ENCODE data around the gene ZCCHC9. TPM values are rescaled to one million over a fixed set of nuclear protein-coding genes. Genes with fewer than 3 reads are reported as not detected.

Gene ZCCHC9
- polyA plus RNA-seq, 1 of the 3 experiments (the other 2 are of a cell fraction), result 13.2 TPM

GRCh38 chr5:81316571-81316970 is 15.2 kb downstream of the ZCCHC9 start:
- 85% methylated on average over 2 of the region's 2 CpGs for WGBS (ENCODE audit: low lambda C conversion rate)
- Histone ChIP-seq H2AFZ (ENCODE audit: low read depth) (no peak overlapping the region), H3K9me2 (no peaks in the 10 kb centered on the region), H3K4me1 (ENCODE audit: control insufficient read depth in 1 of 2, insufficient read depth in 2 of 2, low read depth in 1 of 2, low read length in 1 of 2) (no peaks in the 10 kb centered on the region), H3K9me3 (no peaks in the 10 kb centered on the region), H3K4me2 (no peak overlapping the region), H3K4me3 (ENCODE audit: low read depth in 2 of 2, low read length in 1 of 2) (no peak overlapping the region), H3K9ac (no peak overlapping the region), H3K27ac (ENCODE audit: low read depth in 2 of 2, low read length in 1 of 2) (no peak overlapping the region), H4K20me1 (ENCODE audit: insufficient read depth) (no peaks in the 10 kb centered on the region), H3F3A (replicated peaks; ENCODE audit: insufficient read depth) (peaks cover 7% of the 10 kb centered on the region), H3K27me3 (ENCODE audit: insufficient read depth) (no peaks in the 10 kb centered on the region), H3K79me2 (ENCODE audit: insufficient read depth) (no peaks in the 10 kb centered on the region), H3K36me3 (replicated peaks in 1 of 2; ENCODE audit: control insufficient read depth in 1 of 2, insufficient read depth in 2 of 2, low read length in 1 of 2) (peaks cover 23 to 26% of the 10 kb centered on the region in 2 experiments)
- CTCF ChIA-PET, result no interaction called here
- no peak for TF ChIP-seq CTCF (IDR thresholded peaks at IDR 0.05)
- TF ChIP-seq, protein P1, sequence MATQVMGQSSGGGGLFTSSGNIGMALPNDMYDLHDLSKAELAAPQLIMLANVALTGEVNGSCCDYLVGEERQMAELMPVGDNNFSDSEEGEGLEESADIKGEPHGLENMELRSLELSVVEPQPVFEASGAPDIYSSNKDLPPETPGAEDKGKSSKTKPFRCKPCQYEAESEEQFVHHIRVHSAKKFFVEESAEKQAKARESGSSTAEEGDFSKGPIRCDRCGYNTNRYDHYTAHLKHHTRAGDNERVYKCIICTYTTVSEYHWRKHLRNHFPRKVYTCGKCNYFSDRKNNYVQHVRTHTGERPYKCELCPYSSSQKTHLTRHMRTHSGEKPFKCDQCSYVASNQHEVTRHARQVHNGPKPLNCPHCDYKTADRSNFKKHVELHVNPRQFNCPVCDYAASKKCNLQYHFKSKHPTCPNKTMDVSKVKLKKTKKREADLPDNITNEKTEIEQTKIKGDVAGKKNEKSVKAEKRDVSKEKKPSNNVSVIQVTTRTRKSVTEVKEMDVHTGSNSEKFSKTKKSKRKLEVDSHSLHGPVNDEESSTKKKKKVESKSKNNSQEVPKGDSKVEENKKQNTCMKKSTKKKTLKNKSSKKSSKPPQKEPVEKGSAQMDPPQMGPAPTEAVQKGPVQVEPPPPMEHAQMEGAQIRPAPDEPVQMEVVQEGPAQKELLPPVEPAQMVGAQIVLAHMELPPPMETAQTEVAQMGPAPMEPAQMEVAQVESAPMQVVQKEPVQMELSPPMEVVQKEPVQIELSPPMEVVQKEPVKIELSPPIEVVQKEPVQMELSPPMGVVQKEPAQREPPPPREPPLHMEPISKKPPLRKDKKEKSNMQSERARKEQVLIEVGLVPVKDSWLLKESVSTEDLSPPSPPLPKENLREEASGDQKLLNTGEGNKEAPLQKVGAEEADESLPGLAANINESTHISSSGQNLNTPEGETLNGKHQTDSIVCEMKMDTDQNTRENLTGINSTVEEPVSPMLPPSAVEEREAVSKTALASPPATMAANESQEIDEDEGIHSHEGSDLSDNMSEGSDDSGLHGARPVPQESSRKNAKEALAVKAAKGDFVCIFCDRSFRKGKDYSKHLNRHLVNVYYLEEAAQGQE (IDR thresholded peaks at IDR 0.05; ENCODE audit: low read depth, low read length), result no peak
- no peak for TF ChIP-seq FOXJ3 (CRISPR knock-in tag; IDR thresholded peaks at IDR 0.05)
- TF ChIP-seq EP300 (IDR thresholded peaks at IDR 0.05; ENCODE audit: borderline replicate concordance in 1 of 2, low read depth in 1 of 2, low read length in 1 of 2), result no peak
- no peak for TF ChIP-seq GABPA (IDR thresholded peaks at IDR 0.05; ENCODE audit: low read depth)
- no peak for TF ChIP-seq POLR2AphosphoS5 (IDR thresholded peaks at IDR 0.05; ENCODE audit: low read depth, low read length)
- TF ChIP-seq JUND (IDR thresholded peaks at IDR 0.05), result no peak
- TF ChIP-seq TCF12 (IDR thresholded peaks at IDR 0.05), result no peak
- no peak for TF ChIP-seq FOSL2 (IDR thresholded peaks at IDR 0.05; ENCODE audit: borderline replicate concordance, low read depth)
- TF ChIP-seq SMC3 (IDR thresholded peaks at IDR 0.05; ENCODE audit: low read depth, low read length), result no peak
- TF ChIP-seq RCOR1 (IDR thresholded peaks at IDR 0.05; ENCODE audit: low read length), result no peak
- no peak for TF ChIP-seq USF2 (IDR thresholded peaks at IDR 0.05; ENCODE audit: borderline replicate concordance, low read depth, low read length)
- TF ChIP-seq ELF1 (IDR thresholded peaks at IDR 0.05), result no peak
- DNase-seq, result no peak
- POLR2A ChIA-PET, result no interaction called here
